ENCODE measurements around the gene DYRK3.

DYRK3 gene

GRCh38 chr1:206612129-206612876 is 23.0 kb upstream of the DYRK3 start, which contains the start of gene EIF2D (continued):
- TF ChIP-seq REPIN1 (tag by site-specific recombination; IDR thresholded peaks at IDR 0.05; ENCODE audit: low read depth) (peak; percentile 98), ZNF274 (IDR thresholded peaks at IDR 0.05; ENCODE audit: low read length) (no peak), ZNF274 (tag by site-specific recombination; IDR thresholded peaks at IDR 0.05; ENCODE audit: borderline replicate concordance) (no peak), SCRT1 (tag by site-specific recombination; IDR thresholded peaks at IDR 0.05; ENCODE audit: borderline replicate concordance) (no peak), ZNF529 (tag by site-specific recombination; IDR thresholded peaks at IDR 0.05; ENCODE audit: insufficient replicate concordance) (peak; percentile 49), ZNF174 (tag by site-specific recombination; IDR thresholded peaks at IDR 0.05) (no peak), ZSCAN5A (tag by site-specific recombination; IDR thresholded peaks at IDR 0.05) (peak; percentile 98), MZF1 (tag by site-specific recombination; IDR thresholded peaks at IDR 0.05; ENCODE audit: borderline replicate concordance) (peak; percentile 51; the same call in 1 of the 2 replicates), ZNF324 (tag by site-specific recombination; IDR thresholded peaks at IDR 0.05) (peak; percentile 100), ZNF423 (tag by site-specific recombination; IDR thresholded peaks at IDR 0.05) (peak; percentile 36; the same call in 1 of the 2 replicates), ZNF138 (tag by site-specific recombination; IDR thresholded peaks at IDR 0.05; ENCODE audit: borderline replicate concordance) (0 out of 2 replicates have a peak, but pooled peaks have one; percentile 11), ZNF843 (tag by site-specific recombination; IDR thresholded peaks at IDR 0.05) (peak; percentile 83), ZNF707 (tag by site-specific recombination; IDR thresholded peaks at IDR 0.05) (no peak), ZNF830 (tag by site-specific recombination; IDR thresholded peaks at IDR 0.05; ENCODE audit: low read depth) (no peak), ZNF510 (tag by site-specific recombination; IDR thresholded peaks at IDR 0.05; ENCODE audit: insufficient replicate concordance) (peak; percentile 65), ZNF596 (tag by site-specific recombination; IDR thresholded peaks at IDR 0.05) (no peak), EGR2 (tag by site-specific recombination; IDR thresholded peaks at IDR 0.05; ENCODE audit: low read depth) (no peak), ZNF473 (tag by site-specific recombination; IDR thresholded peaks at IDR 0.05) (no peak), ZNF302 (tag by site-specific recombination; IDR thresholded peaks at IDR 0.05; ENCODE audit: low read depth) (no peak; the same call in 1 of the 2 replicates), ZNF747 (tag by site-specific recombination; IDR thresholded peaks at IDR 0.05) (no peak), ZSCAN16 (tag by site-specific recombination; IDR thresholded peaks at IDR 0.05) (peak; percentile 71; the same call in 1 of the 2 replicates), ZBTB6 (tag by site-specific recombination; IDR thresholded peaks at IDR 0.05) (peak; percentile 67; the same call in 1 of the 2 replicates), ZNF362 (tag by site-specific recombination; IDR thresholded peaks at IDR 0.05) (no peak; the same call in 1 of the 2 replicates), ZNF26 (tag by site-specific recombination; IDR thresholded peaks at IDR 0.05) (no peak), PRDM10 (tag by site-specific recombination; IDR thresholded peaks at IDR 0.05) (peak; percentile 75), ZNF121 (tag by site-specific recombination; IDR thresholded peaks at IDR 0.05) (peak; percentile 86), ZFP41 (tag by site-specific recombination; IDR thresholded peaks at IDR 0.05; ENCODE audit: borderline replicate concordance) (no peak), PRDM6 (tag by site-specific recombination; IDR thresholded peaks at IDR 0.05) (no peak), ZNF221 (tag by site-specific recombination; IDR thresholded peaks at IDR 0.05; ENCODE audit: borderline replicate concordance) (no peak)
